ENCODE results near the gene BAZ2B. TPM values are rescaled to one million over a fixed set of nuclear protein-coding genes. Genes with fewer than 3 reads are reported as not detected.
"Not testable (repeated sequence)": the region's sequence is repeated elsewhere in the genome, so short reads cannot be mapped to it uniquely, and the experiment has no call there.

BAZ2B gene
- total RNA-seq, 6 donors from 2014 or later, result 59.4 to 233 (median 103) TPM

DNA sequence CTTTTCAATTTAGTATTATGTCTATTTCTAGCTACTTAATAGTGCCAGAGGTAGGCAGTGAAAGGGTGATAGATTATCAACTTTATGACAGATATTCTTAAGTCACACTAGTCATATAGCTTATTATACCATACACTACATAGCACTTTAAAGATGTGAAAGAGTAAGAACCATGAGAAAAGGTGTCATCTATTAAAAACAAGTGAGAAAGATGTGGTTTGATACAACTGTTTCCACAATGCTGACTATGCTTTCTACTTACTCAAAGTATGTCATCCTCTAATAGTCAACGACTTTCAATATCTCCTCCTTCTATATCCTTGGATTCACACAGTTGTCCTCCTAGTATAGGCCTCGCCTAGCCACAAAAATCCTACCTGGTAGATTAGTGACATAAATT lies 196.9 kb downstream of the BAZ2B start:
- no peak for TF ChIP-seq POLR2AphosphoS5 (IDR thresholded peaks at IDR 0.05)
- no peak for TF ChIP-seq EP300 (IDR thresholded peaks at IDR 0.05)
- TF ChIP-seq, protein P1, sequence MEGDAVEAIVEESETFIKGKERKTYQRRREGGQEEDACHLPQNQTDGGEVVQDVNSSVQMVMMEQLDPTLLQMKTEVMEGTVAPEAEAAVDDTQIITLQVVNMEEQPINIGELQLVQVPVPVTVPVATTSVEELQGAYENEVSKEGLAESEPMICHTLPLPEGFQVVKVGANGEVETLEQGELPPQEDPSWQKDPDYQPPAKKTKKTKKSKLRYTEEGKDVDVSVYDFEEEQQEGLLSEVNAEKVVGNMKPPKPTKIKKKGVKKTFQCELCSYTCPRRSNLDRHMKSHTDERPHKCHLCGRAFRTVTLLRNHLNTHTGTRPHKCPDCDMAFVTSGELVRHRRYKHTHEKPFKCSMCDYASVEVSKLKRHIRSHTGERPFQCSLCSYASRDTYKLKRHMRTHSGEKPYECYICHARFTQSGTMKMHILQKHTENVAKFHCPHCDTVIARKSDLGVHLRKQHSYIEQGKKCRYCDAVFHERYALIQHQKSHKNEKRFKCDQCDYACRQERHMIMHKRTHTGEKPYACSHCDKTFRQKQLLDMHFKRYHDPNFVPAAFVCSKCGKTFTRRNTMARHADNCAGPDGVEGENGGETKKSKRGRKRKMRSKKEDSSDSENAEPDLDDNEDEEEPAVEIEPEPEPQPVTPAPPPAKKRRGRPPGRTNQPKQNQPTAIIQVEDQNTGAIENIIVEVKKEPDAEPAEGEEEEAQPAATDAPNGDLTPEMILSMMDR (IDR thresholded peaks at IDR 0.05), result no peak
- TF ChIP-seq POLR2A (IDR thresholded peaks at IDR 0.05), result no peak
- peaks cover 0 to 23% (median 0%) of the 10 kb centered on the region in 4 donors for H3K36me3 ChIP-seq
- 86 to 97% methylated on average over 2 of the region's 2 CpGs for WGBS, 2 donors
- H3K4me1 ChIP-seq, result no peaks in the 10 kb centered on the region
- H3K27ac ChIP-seq, result no peak overlapping the region
- H3K4me3 ChIP-seq, result no peak overlapping the region
- H3K27me3 ChIP-seq, result no peaks in the 10 kb centered on the region
- H3K9me3 ChIP-seq, result no peaks in the 10 kb centered on the region
- ATAC-seq (ENCODE audit: low FRiP score in 2 of 2) (no peak), DNase-seq (no peak)

DNA sequence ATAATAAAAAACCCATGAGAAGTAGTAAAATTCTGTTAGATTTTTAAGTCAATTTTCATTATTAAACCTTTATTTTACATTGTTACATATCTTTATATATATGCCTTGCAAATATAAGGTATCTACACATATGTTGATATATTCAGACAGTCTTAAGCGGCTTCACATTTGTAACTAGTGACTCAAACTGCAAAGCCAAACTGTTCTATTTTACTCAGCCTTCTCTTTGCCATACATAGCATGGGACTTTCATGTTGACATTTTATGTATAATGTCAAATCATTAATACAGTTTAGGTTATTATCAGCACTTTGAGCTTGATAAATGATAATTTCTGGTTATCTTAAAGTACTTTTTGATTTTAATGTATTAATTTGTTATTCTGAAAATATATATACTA lies 204.9 kb downstream of the BAZ2B start:
- H3K4me3 ChIP-seq, result no peak overlapping the region
- no peak for DNase-seq
- no peak for TF ChIP-seq EP300 (IDR thresholded peaks at IDR 0.05)
- TF ChIP-seq POLR2A (IDR thresholded peaks at IDR 0.05), result no peak
- TF ChIP-seq, protein P1 (IDR thresholded peaks at IDR 0.05), result no peak
- no peak for TF ChIP-seq POLR2AphosphoS5 (IDR thresholded peaks at IDR 0.05)
- no peaks in the 10 kb centered on the region for H3K4me1 ChIP-seq
- H3K9me3 ChIP-seq, result no peaks in the 10 kb centered on the region
- 88 to 93% methylated on average over 1 of the region's 1 CpG for WGBS, 2 donors
- no peak overlapping the region for H3K27ac ChIP-seq
- H3K36me3 ChIP-seq, result peaks cover 5 to 58% (median 10%) of the 10 kb centered on the region in 4 donors
- H3K27me3 ChIP-seq, result no peaks in the 10 kb centered on the region
- no peak for ATAC-seq (ENCODE audit: low FRiP score in 2 of 2)

DNA sequence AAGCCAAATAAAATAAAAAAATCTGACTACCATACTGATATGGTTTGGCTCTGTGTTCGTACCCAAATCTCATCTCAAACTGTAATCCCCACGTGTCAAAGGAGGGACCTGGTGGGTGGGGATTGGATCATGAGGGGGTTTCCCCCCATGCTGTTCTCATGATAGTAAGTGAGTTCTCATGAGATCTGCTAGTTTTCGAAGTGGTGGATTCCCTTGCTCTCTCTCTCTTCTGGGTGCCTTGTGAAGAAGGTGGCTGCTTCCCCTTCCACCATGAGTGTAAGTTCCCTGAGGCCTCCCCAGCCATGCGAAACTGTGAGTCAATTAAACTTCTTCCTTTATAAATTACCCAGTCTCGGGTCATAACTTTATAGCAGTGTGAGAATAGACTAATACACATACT lies 206.1 kb downstream of the BAZ2B start:
- no peak overlapping the region for H3K4me3 ChIP-seq
- no peaks in the 10 kb centered on the region for H3K4me1 ChIP-seq
- ATAC-seq (ENCODE audit: low FRiP score in 2 of 2), result no peak
- TF ChIP-seq, protein P1 (IDR thresholded peaks at IDR 0.05), result no peak
- no peak for TF ChIP-seq EP300 (IDR thresholded peaks at IDR 0.05)
- TF ChIP-seq POLR2A (IDR thresholded peaks at IDR 0.05), result no peak
- no peak for DNase-seq
- 86 to 95% methylated on average over 5 of the region's 5 CpGs for WGBS, 2 donors
- H3K27ac ChIP-seq, result no peak overlapping the region
- no peaks in the 10 kb centered on the region for H3K27me3 ChIP-seq
- H3K9me3 ChIP-seq, result no peaks in the 10 kb centered on the region
- H3K36me3 ChIP-seq, result peaks cover 5 to 68% (median 10%) of the 10 kb centered on the region in 4 donors

DNA sequence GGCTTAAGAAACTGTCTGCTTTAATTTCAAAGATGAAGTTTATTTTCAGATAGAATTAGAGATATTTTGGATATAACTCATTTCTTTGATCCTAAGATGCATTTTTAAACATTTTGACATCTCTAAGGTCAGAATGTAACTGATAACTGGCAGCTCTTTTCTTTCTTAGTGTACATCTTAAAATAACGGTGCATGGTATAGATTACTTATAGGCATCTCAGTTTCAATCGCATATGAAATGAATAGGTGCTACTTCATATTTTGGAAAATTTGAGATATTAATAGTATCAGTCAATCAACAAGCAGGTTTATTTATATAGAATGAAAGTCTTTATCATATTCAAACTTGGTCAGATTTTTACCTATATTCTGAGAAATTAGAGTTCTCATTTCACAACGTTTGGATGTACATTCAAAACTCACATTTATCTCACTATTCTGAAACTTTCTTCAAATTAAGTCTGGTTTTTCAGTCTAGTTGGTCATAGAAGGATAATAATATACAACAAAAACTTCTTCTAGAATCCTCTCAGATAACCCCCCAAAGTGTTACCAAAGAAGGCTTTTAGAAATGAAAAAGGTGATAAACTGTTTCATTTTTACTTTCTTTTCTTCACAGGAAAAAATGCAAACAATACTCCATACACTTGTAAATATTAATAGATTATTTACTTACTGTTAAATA lies 207.1 kb downstream of the BAZ2B start:
- WGBS, 2 donors, result 83 to 90% methylated on average over 3 of the region's 3 CpGs
- H3K4me3 ChIP-seq, result no peak overlapping the region
- no peak for ATAC-seq (ENCODE audit: low FRiP score in 2 of 2)
- peaks cover 5 to 71% (median 10%) of the 10 kb centered on the region in 4 donors for H3K36me3 ChIP-seq
- H3K9me3 ChIP-seq, result no peaks in the 10 kb centered on the region
- no peaks in the 10 kb centered on the region for H3K27me3 ChIP-seq
- DNase-seq, result no peak
- no peak overlapping the region for H3K27ac ChIP-seq
- H3K4me1 ChIP-seq, result no peaks in the 10 kb centered on the region
- TF ChIP-seq EP300 (IDR thresholded peaks at IDR 0.05), result no peak
- TF ChIP-seq, protein P1 (IDR thresholded peaks at IDR 0.05), result no peak
- no peak for TF ChIP-seq POLR2AphosphoS5 (IDR thresholded peaks at IDR 0.05)
- no peak for TF ChIP-seq POLR2A (IDR thresholded peaks at IDR 0.05)

DNA sequence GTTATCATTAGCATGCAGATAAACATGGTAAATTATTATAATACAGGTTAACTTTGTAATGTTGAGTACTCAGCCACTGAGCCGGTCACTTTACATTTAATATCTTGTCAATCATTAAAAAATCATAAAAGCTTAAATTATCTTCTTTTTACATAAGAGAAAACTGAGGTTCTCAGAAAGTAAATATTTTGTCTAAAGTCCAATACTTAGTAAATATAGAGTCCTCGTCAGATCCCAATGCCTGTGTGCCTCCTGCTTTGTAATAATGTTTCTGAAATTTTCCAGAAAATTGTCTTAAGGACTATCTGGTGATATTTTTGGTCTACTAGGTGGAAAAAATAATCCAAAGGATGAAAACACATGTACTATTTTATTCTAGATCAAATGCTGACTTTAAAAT lies 213.6 kb downstream of the BAZ2B start:
- H3K36me3 ChIP-seq, result peaks cover 0 to 36% (median 0%) of the 10 kb centered on the region in 4 donors
- 96% methylated on average over 2 of the region's 2 CpGs for WGBS, 2 donors
- H3K27me3 ChIP-seq, result no peaks in the 10 kb centered on the region
- no peak for ATAC-seq (ENCODE audit: low FRiP score in 2 of 2)
- no peak overlapping the region for H3K4me3 ChIP-seq
- H3K4me1 ChIP-seq, result no peaks in the 10 kb centered on the region
- TF ChIP-seq POLR2A (IDR thresholded peaks at IDR 0.05) (no peak), POLR2AphosphoS5 (IDR thresholded peaks at IDR 0.05) (no peak), EP300 (IDR thresholded peaks at IDR 0.05) (no peak)
- TF ChIP-seq, protein P1 (IDR thresholded peaks at IDR 0.05), result no peak
- H3K27ac ChIP-seq, result no peak overlapping the region
- H3K9me3 ChIP-seq, result no peaks in the 10 kb centered on the region
- no peak for DNase-seq

DNA sequence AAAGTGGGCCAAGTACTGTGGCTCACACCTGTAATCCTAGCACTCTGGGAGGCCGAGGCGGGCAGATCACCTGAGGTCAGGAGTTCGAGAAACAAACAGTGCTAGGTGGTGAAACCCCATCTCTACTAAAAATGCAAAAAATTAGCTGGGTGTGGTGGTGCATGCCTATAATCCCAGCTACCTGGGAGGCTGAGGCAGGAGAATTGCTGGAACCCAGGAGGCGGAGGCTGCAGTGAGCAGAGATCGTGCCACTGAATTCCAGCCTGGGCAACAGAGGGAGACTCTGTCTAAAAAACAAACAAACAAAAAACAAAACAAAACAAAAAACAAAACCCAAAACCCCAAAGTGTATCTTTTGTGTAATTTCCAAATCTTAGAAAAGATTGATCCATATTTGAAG lies 214.2 kb downstream of the BAZ2B start:
- H3K9me3 ChIP-seq; H3K4me1 ChIP-seq; H3K27me3 ChIP-seq; H3K27ac ChIP-seq; ATAC-seq (ENCODE audit: low FRiP score in 2 of 2); H3K4me3 ChIP-seq; DNase-seq: not testable (repeated sequence)
- 98 to 99% methylated on average over 5 of the region's 5 CpGs for WGBS, 2 donors
- H3K36me3 ChIP-seq, result peaks cover 0 to 34% (median 0%) of the 10 kb centered on the region in 4 donors
